ENCODE results near the gene NAV3.

Gene NAV3

GRCh38 chr12:78120306-78120705 lies 289.6 kb downstream of the NAV3 start:
- no peaks in the 10 kb centered on the region for H3K79me1 ChIP-seq (ENCODE audit: low read depth, low read length)
- DNase-seq (ENCODE audit: low spot score) = no peak
- no peaks in the 10 kb centered on the region for H3K27me3 ChIP-seq (ENCODE audit: control insufficient read depth in 3 of 3, insufficient read depth in 3 of 3, low read depth in 1 of 3, low read length in 3 of 3)
- H3K4me2 ChIP-seq (ENCODE audit: insufficient read depth, low read length, poor library complexity, severe bottlenecking) = no peak overlapping the region
- H2AK5ac ChIP-seq (ENCODE audit: low read depth, low read length) = no peak overlapping the region
- H4K91ac ChIP-seq (ENCODE audit: low read depth, low read length, poor library complexity) = no peak overlapping the region
- no peak overlapping the region for H2BK12ac ChIP-seq (ENCODE audit: low read length)
- H3K9ac ChIP-seq (ENCODE audit: low read depth, low read length, poor library complexity) = no peak overlapping the region
- no peak overlapping the region for H2AFZ ChIP-seq (ENCODE audit: low read length)
- H3K4me1 ChIP-seq (ENCODE audit: control insufficient read depth in 2 of 2, insufficient read depth in 1 of 2, low read depth in 1 of 2, low read length in 2 of 2) = no peaks in the 10 kb centered on the region
- H2BK120ac ChIP-seq (ENCODE audit: low read depth, low read length) = no peak overlapping the region
- no peak overlapping the region for H3K4me3 ChIP-seq (ENCODE audit: low read length in 2 of 2)
- H3K4ac ChIP-seq (ENCODE audit: low read length) = no peak overlapping the region
- H3K27ac ChIP-seq (replicated peaks; ENCODE audit: low read length) = no peak overlapping the region
- H4K8ac ChIP-seq (ENCODE audit: low read depth, low read length) = no peak overlapping the region
- no peak overlapping the region for H2BK15ac ChIP-seq (ENCODE audit: low read length)
- no peak overlapping the region for H3K23ac ChIP-seq (ENCODE audit: low read depth, low read length, poor library complexity)
- H3K18ac ChIP-seq (ENCODE audit: low read length) = no peak overlapping the region
- no peaks in the 10 kb centered on the region for H3K36me3 ChIP-seq (replicated peaks in 1 of 2; ENCODE audit: control insufficient read depth in 2 of 2, insufficient read depth in 2 of 2, low read length in 2 of 2)
- H3K14ac ChIP-seq (ENCODE audit: low read length) = no peak overlapping the region
- H2BK5ac ChIP-seq (ENCODE audit: low read length) = no peak overlapping the region
- no peaks in the 10 kb centered on the region for H3K9me3 ChIP-seq (replicated peaks in 1 of 2; ENCODE audit: control insufficient read depth in 2 of 2, insufficient read depth in 1 of 2, low read depth in 1 of 2, low read length in 2 of 2)

GRCh38 chr12:78120866-78121560 lies 290.3 kb downstream of the NAV3 start:
- Histone ChIP-seq H3K79me1 (ENCODE audit: low read depth, low read length) (no peaks in the 10 kb centered on the region), H3K9ac (ENCODE audit: low read depth, low read length, poor library complexity) (no peak overlapping the region), H2AK5ac (ENCODE audit: low read depth, low read length) (no peak overlapping the region), H3K23ac (ENCODE audit: low read depth, low read length, poor library complexity) (no peak overlapping the region), H3K14ac (ENCODE audit: low read length) (no peak overlapping the region), H3K18ac (ENCODE audit: low read length) (no peak overlapping the region), H3K27ac (replicated peaks; ENCODE audit: low read length) (no peak overlapping the region), H2BK120ac (ENCODE audit: low read depth, low read length) (no peak overlapping the region), H2AFZ (ENCODE audit: low read length) (no peak overlapping the region), H3K4me2 (ENCODE audit: insufficient read depth, low read length, poor library complexity, severe bottlenecking) (no peak overlapping the region), H3K27me3 (ENCODE audit: control insufficient read depth in 3 of 3, insufficient read depth in 3 of 3, low read depth in 1 of 3, low read length in 3 of 3) (no peaks in the 10 kb centered on the region), H3K9me3 (replicated peaks in 1 of 2; ENCODE audit: control insufficient read depth in 2 of 2, insufficient read depth in 1 of 2, low read depth in 1 of 2, low read length in 2 of 2) (no peaks in the 10 kb centered on the region), H2BK12ac (ENCODE audit: low read length) (no peak overlapping the region), H4K8ac (ENCODE audit: low read depth, low read length) (no peak overlapping the region), H3K4me3 (ENCODE audit: low read length in 2 of 2) (no peak overlapping the region), H3K36me3 (replicated peaks in 1 of 2; ENCODE audit: control insufficient read depth in 2 of 2, insufficient read depth in 2 of 2, low read length in 2 of 2) (no peaks in the 10 kb centered on the region), H2BK15ac (ENCODE audit: low read length) (no peak overlapping the region), H3K4ac (ENCODE audit: low read length) (no peak overlapping the region), H2BK5ac (ENCODE audit: low read length) (no peak overlapping the region), H4K91ac (ENCODE audit: low read depth, low read length, poor library complexity) (no peak overlapping the region), H3K4me1 (ENCODE audit: control insufficient read depth in 2 of 2, insufficient read depth in 1 of 2, low read depth in 1 of 2, low read length in 2 of 2) (no peaks in the 10 kb centered on the region)
- no peak for DNase-seq (ENCODE audit: low spot score)
- WGBS, 2 donors (ENCODE audit: extremely low coverage in 2 of 2, insufficient read length in 2 of 2, insufficient replicate concordance in 1 of 2) = no CpG with 5 or more reads among the region's 6 CpGs

GRCh38 chr12:78121969-78122610 lies 291.4 kb downstream of the NAV3 start:
- H3K79me1 ChIP-seq (ENCODE audit: low read depth, low read length) = no peaks in the 10 kb centered on the region
- no peak overlapping the region for H3K14ac ChIP-seq (ENCODE audit: low read length)
- no peak overlapping the region for H2BK12ac ChIP-seq (ENCODE audit: low read length)
- no peaks in the 10 kb centered on the region for H3K36me3 ChIP-seq (replicated peaks in 1 of 2; ENCODE audit: control insufficient read depth in 2 of 2, insufficient read depth in 2 of 2, low read length in 2 of 2)
- H3K9me3 ChIP-seq (replicated peaks in 1 of 2; ENCODE audit: control insufficient read depth in 2 of 2, insufficient read depth in 1 of 2, low read depth in 1 of 2, low read length in 2 of 2) = no peaks in the 10 kb centered on the region
- H2AK5ac ChIP-seq (ENCODE audit: low read depth, low read length) = no peak overlapping the region
- H3K9ac ChIP-seq (ENCODE audit: low read depth, low read length, poor library complexity) = no peak overlapping the region
- no peak overlapping the region for H3K27ac ChIP-seq (replicated peaks; ENCODE audit: low read length)
- no peak overlapping the region for H3K4ac ChIP-seq (ENCODE audit: low read length)
- H4K91ac ChIP-seq (ENCODE audit: low read depth, low read length, poor library complexity) = no peak overlapping the region
- no peak overlapping the region for H2BK15ac ChIP-seq (ENCODE audit: low read length)
- H3K27me3 ChIP-seq (ENCODE audit: control insufficient read depth in 3 of 3, insufficient read depth in 3 of 3, low read depth in 1 of 3, low read length in 3 of 3) = no peaks in the 10 kb centered on the region
- no CpG with 5 or more reads among the region's 16 CpGs for WGBS, 2 donors (ENCODE audit: extremely low coverage in 2 of 2, insufficient read length in 2 of 2, insufficient replicate concordance in 1 of 2)
- no peak overlapping the region for H3K23ac ChIP-seq (ENCODE audit: low read depth, low read length, poor library complexity)
- DNase-seq (ENCODE audit: low spot score) = no peak
- H2AFZ ChIP-seq (ENCODE audit: low read length) = peak overlapping the region; percentile 26
- no peak overlapping the region for H3K18ac ChIP-seq (ENCODE audit: low read length)
- no peak overlapping the region for H3K4me3 ChIP-seq (ENCODE audit: low read length in 2 of 2)
- H3K4me1 ChIP-seq (ENCODE audit: control insufficient read depth in 2 of 2, insufficient read depth in 1 of 2, low read depth in 1 of 2, low read length in 2 of 2) = no peaks in the 10 kb centered on the region
- no peak overlapping the region for H2BK5ac ChIP-seq (ENCODE audit: low read length)
- no peak overlapping the region for H4K8ac ChIP-seq (ENCODE audit: low read depth, low read length)
- no peak overlapping the region for H2BK120ac ChIP-seq (ENCODE audit: low read depth, low read length)
- no peak overlapping the region for H3K4me2 ChIP-seq (ENCODE audit: insufficient read depth, low read length, poor library complexity, severe bottlenecking)

- no peak for DNase-seq (ENCODE audit: low spot score)
- Histone ChIP-seq H4K8ac (ENCODE audit: low read depth, low read length) (no peak overlapping the region), H2BK120ac (ENCODE audit: low read depth, low read length) (no peak overlapping the region), H2BK12ac (ENCODE audit: low read length) (no peak overlapping the region), H3K79me1 (ENCODE audit: low read depth, low read length) (no peaks in the 10 kb centered on the region), H3K4ac (ENCODE audit: low read length) (no peak overlapping the region), H4K91ac (ENCODE audit: low read depth, low read length, poor library complexity) (no peak overlapping the region), H3K9me3 (replicated peaks in 1 of 2; ENCODE audit: control insufficient read depth in 2 of 2, insufficient read depth in 1 of 2, low read depth in 1 of 2, low read length in 2 of 2) (no peaks in the 10 kb centered on the region), H2BK15ac (ENCODE audit: low read length) (no peak overlapping the region), H3K9ac (ENCODE audit: low read depth, low read length, poor library complexity) (no peak overlapping the region), H3K27me3 (ENCODE audit: control insufficient read depth in 3 of 3, insufficient read depth in 3 of 3, low read depth in 1 of 3, low read length in 3 of 3) (no peaks in the 10 kb centered on the region), H2AK5ac (ENCODE audit: low read depth, low read length) (no peak overlapping the region), H3K27ac (replicated peaks; ENCODE audit: low read length) (no peak overlapping the region), H3K4me3 (ENCODE audit: low read length in 2 of 2) (no peak overlapping the region), H3K4me2 (ENCODE audit: insufficient read depth, low read length, poor library complexity, severe bottlenecking) (no peak overlapping the region), H3K4me1 (ENCODE audit: control insufficient read depth in 2 of 2, insufficient read depth in 1 of 2, low read depth in 1 of 2, low read length in 2 of 2) (no peaks in the 10 kb centered on the region), H3K36me3 (replicated peaks in 1 of 2; ENCODE audit: control insufficient read depth in 2 of 2, insufficient read depth in 2 of 2, low read length in 2 of 2) (no peaks in the 10 kb centered on the region), H3K23ac (ENCODE audit: low read depth, low read length, poor library complexity) (no peak overlapping the region), H2AFZ (ENCODE audit: low read length) (no peak overlapping the region), H2BK5ac (ENCODE audit: low read length) (no peak overlapping the region), H3K18ac (ENCODE audit: low read length) (no peak overlapping the region), H3K14ac (ENCODE audit: low read length) (no peak overlapping the region)
- no CpG with 5 or more reads among the region's 2 CpGs for WGBS, 2 donors (ENCODE audit: extremely low coverage in 2 of 2, insufficient read length in 2 of 2, insufficient replicate concordance in 1 of 2)
These were observed 297.5 kb downstream of the NAV3 start for GRCh38 chr12:78128211-78128610.

Data from neuronal stem cell (in vitro differentiated cells).